Sigmoid colon (tissue), 7 donors: ENCODE data around the gene MED26. TPM values are rescaled to one million over a fixed set of nuclear protein-coding genes. Genes with fewer than 3 reads are reported as not detected.

Source experiments
- DNase-seq: peaks from one replicate; pipeline ENCODE4 v3.0.0-alpha.2; 2019
- H3K27ac ChIP-seq, 4 donors: fragments of 200-600 bp; sonication (generic); one replicate each; pipeline ENCODE4 v1.5.1; 2016 to 2019; ENCODE audit warnings: mild to moderate bottlenecking in 1 of 4
- H3K27me3 ChIP-seq, 3 donors: fragments of 200-600 bp; sonication (generic); one replicate each; pipeline ENCODE4 v1.5.1; 2019; ENCODE audit warnings: mild to moderate bottlenecking in 1 of 3
- H3K36me3 ChIP-seq, 4 donors: fragments of 200-600 bp; sonication (generic); one replicate each; pipeline ENCODE4 v1.5.1; 2016 to 2019
- H3K4me1 ChIP-seq, 4 donors: fragments of 200-600 bp; sonication (generic); one replicate each; pipeline ENCODE4 v1.5.1; 2017 to 2019
- H3K4me3 ChIP-seq, 4 donors: fragments of 200-600 bp; sonication (generic); one replicate each; pipeline ENCODE4 v1.5.1; 2017 to 2019; ENCODE audit warnings: mild to moderate bottlenecking in 2 of 4, moderate library complexity in 1 of 4
- H3K9me3 ChIP-seq, 4 donors: fragments of 200-600 bp in 3 of 4; sonication (generic) in 3 of 4; one replicate each; pipeline versions ENCODE4 v1.5.1 to v1.6.1; 2013 to 2019
- CTCF ChIP-seq, 4 experiments: fragments of 450-650 bp in 3 of 4; fragments of 200-600 bp in 1 of 4; IDR thresholded peaks; one replicate each; pipeline ENCODE4 v1.5.1; 2016 to 2019; ENCODE audit warnings: antibody characterized with exemption in 4 of 4, mild to moderate bottlenecking in 3 of 4, moderate library complexity in 2 of 4
- EP300 ChIP-seq, 4 donors: sonication (generic); formaldehyde crosslinking; IDR thresholded peaks; one replicate each; pipeline ENCODE4 v1.6.1; 2017; ENCODE audit warnings: antibody characterized with exemption in 4 of 4
- POLR2A ChIP-seq, 2 donors: fragments of 450-650 bp; IDR thresholded peaks; one replicate each; pipeline ENCODE4 v1.6.1; 2016; ENCODE audit warnings: antibody characterized with exemption in 2 of 2, mild to moderate bottlenecking in 2 of 2, moderate library complexity in 2 of 2
- POLR2AphosphoS5 ChIP-seq, 4 donors: sonication (generic); formaldehyde crosslinking; IDR thresholded peaks; one replicate each; pipeline ENCODE4 v1.6.1; 2017; ENCODE audit warnings: antibody characterized with exemption in 4 of 4
- WGBS, 2 donors: extraction: QIAGEN DNeasy Blood & Tissue Kit; methylation state at CpG; one replicate each; pipeline ENCODE4 v1.1.7; 2013; 5-methylcytosine and 5-hydroxymethylcytosine counted together
- intact Hi-C: fragments of 100-400 bp; cut with DNase I; formaldehyde crosslinking; loops from one replicate; pipeline ENCODE4 v1.15.1; 2023
- polyA plus RNA-seq, 3 donors: library from polyadenylated mRNA; stranded (reverse); fragments of 200-250 nt; gene quantifications; one replicate each; pipeline ENCODE4 v1.2.3, GENCODE V29; 2013
- total RNA-seq, 4 donors: library from RNA; depleted of rRNA; stranded (reverse); fragments of >200 nt; gene quantifications; one replicate each; pipeline ENCODE4 v1.1.0, GENCODE V29; 2016
- donor health status: healthy with polysubstance abuse.
- donor health status: Bipolar disorder and iron deficiency.
- donor health status: healthy.

The MED26 gene
- total and polyA plus RNA-seq, 7 donors: 3.0 to 7.9 (median 5.4) TPM

- peaks cover 0 to 38% (median 4%) of the 10 kb centered on the region in 4 donors for H3K36me3 ChIP-seq
- intact Hi-C loops: loop anchor here (1.0 to 2.0 kb wide), 3 partner anchors 56 to 132 kb away; partner anchors contain the start of genes C19orf44, CALR3, CHERP and SLC35E1
- TF ChIP-seq POLR2AphosphoS5 (IDR thresholded peaks at IDR 0.05): no peak
- TF ChIP-seq POLR2A (IDR thresholded peaks at IDR 0.05): no peak
- TF ChIP-seq CTCF (IDR thresholded peaks at IDR 0.05): no peak
- no peak for TF ChIP-seq EP300 (IDR thresholded peaks at IDR 0.05)
- 1% methylated on average over 38 of the region's 38 CpGs for WGBS, 2 donors
- H3K27ac ChIP-seq: peak overlapping the region; percentile 92 to 99 (median 96)
- no peak for DNase-seq
- peak overlapping the region; percentile 66 to 99 (median 95) for H3K4me3 ChIP-seq
- peaks cover 0 to 42% (median 33%) of the 10 kb centered on the region in 4 donors for H3K4me1 ChIP-seq
- no peaks in the 10 kb centered on the region for H3K27me3 ChIP-seq
- no peaks in the 10 kb centered on the region for H3K9me3 ChIP-seq
Measured at GRCh38 chr19:16627928-16628182, 149 bp downstream of the MED26 start.

GRCh38 chr19:16627193-16627927, 644 bp downstream of the MED26 start:
- H3K4me3 ChIP-seq: peak overlapping the region; percentile 66 to 99 (median 95)
- peak; percentile 75 for DNase-seq
- no peak for TF ChIP-seq EP300 (IDR thresholded peaks at IDR 0.05)
- TF ChIP-seq CTCF (IDR thresholded peaks at IDR 0.05): no peak
- no peak for TF ChIP-seq POLR2AphosphoS5 (IDR thresholded peaks at IDR 0.05)
- TF ChIP-seq POLR2A (IDR thresholded peaks at IDR 0.05): no peak
- peak overlapping the region; percentile 92 to 99 (median 96) for H3K27ac ChIP-seq
- H3K9me3 ChIP-seq: no peaks in the 10 kb centered on the region
- WGBS, 2 donors: 0 to 1% methylated on average over 52 of the region's 52 CpGs
- peaks cover 0 to 46% (median 34%) of the 10 kb centered on the region in 4 donors for H3K4me1 ChIP-seq
- peaks cover 0 to 33% (median 2%) of the 10 kb centered on the region in 4 donors for H3K36me3 ChIP-seq
- no peaks in the 10 kb centered on the region for H3K27me3 ChIP-seq
- intact Hi-C loops: no loop called here

GRCh38 chr19:16626796-16627192, 1.2 kb downstream of the MED26 start:
- peaks cover 0 to 51% (median 34%) of the 10 kb centered on the region in 4 donors for H3K4me1 ChIP-seq
- no peaks in the 10 kb centered on the region for H3K9me3 ChIP-seq
- WGBS, 2 donors: 3 to 4% methylated on average over 12 of the region's 12 CpGs
- no peak for TF ChIP-seq POLR2A (IDR thresholded peaks at IDR 0.05)
- no peak for TF ChIP-seq POLR2AphosphoS5 (IDR thresholded peaks at IDR 0.05)
- TF ChIP-seq EP300 (IDR thresholded peaks at IDR 0.05): no peak
- TF ChIP-seq CTCF (IDR thresholded peaks at IDR 0.05): no peak
- peak overlapping the region; percentile 66 to 99 (median 95) for H3K4me3 ChIP-seq
- H3K36me3 ChIP-seq: peaks cover 0 to 30% (median 2%) of the 10 kb centered on the region in 4 donors
- intact Hi-C loops: no loop called here
- peak overlapping the region; percentile 92 to 99 (median 96) for H3K27ac ChIP-seq
- no peak for DNase-seq
- H3K27me3 ChIP-seq: no peaks in the 10 kb centered on the region

- Histone ChIP-seq H3K27ac (no peak overlapping the region), H3K4me3 (no peak overlapping the region), H3K4me1 (peaks cover 0 to 66% (median 45%) of the 10 kb centered on the region in 4 donors), H3K9me3 (no peaks in the 10 kb centered on the region), H3K36me3 (peaks cover 0 to 16% (median 0%) of the 10 kb centered on the region in 4 donors), H3K27me3 (no peaks in the 10 kb centered on the region)
- TF ChIP-seq POLR2AphosphoS5 (IDR thresholded peaks at IDR 0.05): no peak
- 53 to 82% methylated on average over 16 of the region's 16 CpGs for WGBS, 2 donors
- intact Hi-C loops: no loop called here
- no peak for DNase-seq
Measured at GRCh38 chr19:16625163-16625958, 2.6 kb downstream of the MED26 start.

GRCh38 chr19:16624236-16624635, 3.8 kb downstream of the MED26 start:
- Histone ChIP-seq H3K9me3 (no peaks in the 10 kb centered on the region), H3K4me1 (peaks cover 0 to 68% (median 49%) of the 10 kb centered on the region in 4 donors), H3K4me3 (no peak overlapping the region), H3K36me3 (peaks cover 0 to 12% (median 0%) of the 10 kb centered on the region in 4 donors), H3K27ac (no peak overlapping the region), H3K27me3 (no peaks in the 10 kb centered on the region)
- intact Hi-C loops: no loop called here
- 85 to 90% methylated on average over 10 of the region's 10 CpGs for WGBS, 2 donors
- TF ChIP-seq POLR2AphosphoS5 (IDR thresholded peaks at IDR 0.05) (no peak), POLR2A (IDR thresholded peaks at IDR 0.05) (no peak), CTCF (IDR thresholded peaks at IDR 0.05) (no peak), EP300 (IDR thresholded peaks at IDR 0.05) (no peak)
- DNase-seq: no peak
